Spleen (tissue), 13 donors: ENCODE results near the gene PLOD2. TPM values are rescaled to one million over a fixed set of nuclear protein-coding genes. Genes with fewer than 3 reads are reported as not detected.

Experiments used
- DNase-seq: peaks from one replicate; pipeline ENCODE4 v3.0.0-alpha.2; 2020
- H3K27ac ChIP-seq, 8 donors: fragments of 200-600 bp; sonication (generic) in 7 of 8; 1 replicate in 4 of 8; 2 replicates in 4 of 8; pipeline versions ENCODE4 v1.5.0 to v1.8.0; 2016 to 2021; ENCODE audit warnings: inconsistent platforms in 4 of 8, mild to moderate bottlenecking in 4 of 8, moderate library complexity in 1 of 8
- H3K27me3 ChIP-seq, 7 donors: fragments of 200-600 bp; sonication (generic) in 6 of 7; replicated peaks in 1 of 7; 1 replicate in 4 of 7; 2 replicates in 3 of 7; pipeline versions ENCODE4 v1.5.0 to v1.8.0; 2016 to 2021; ENCODE audit warnings: inconsistent platforms in 3 of 7, mild to moderate bottlenecking in 1 of 7
- H3K36me3 ChIP-seq, 6 donors: fragments of 200-600 bp; sonication (generic) in 5 of 6; 1 replicate in 4 of 6; 2 replicates in 2 of 6; pipeline versions ENCODE4 v1.5.0 to v1.8.0; 2016 to 2021; ENCODE audit warnings: inconsistent platforms in 2 of 6
- H3K4me1 ChIP-seq, 6 donors: fragments of 200-600 bp; sonication (generic) in 5 of 6; 1 replicate in 3 of 6; 2 replicates in 3 of 6; pipeline versions ENCODE4 v1.5.0 to v1.8.0; 2016 to 2021; ENCODE audit warnings: inconsistent platforms in 3 of 6
- H3K4me3 ChIP-seq, 8 donors: fragments of 200-600 bp; sonication (generic) in 7 of 8; 1 replicate in 4 of 8; 2 replicates in 4 of 8; pipeline versions ENCODE4 v1.5.0 to v1.8.0; 2016 to 2021; ENCODE audit warnings: inconsistent platforms in 4 of 8, mild to moderate bottlenecking in 4 of 8, moderate library complexity in 2 of 8
- H3K9me3 ChIP-seq, 8 donors: fragments of 200-600 bp; sonication (generic) in 7 of 8; 1 replicate in 4 of 8; 2 replicates in 4 of 8; pipeline versions ENCODE4 v1.5.0 to v1.8.0; 2016 to 2021; ENCODE audit warnings: inconsistent platforms in 4 of 8
- CTCF ChIP-seq, 11 experiments: fragments of 200-600 bp in 7 of 11; fragments of 450-650 bp in 4 of 11; sonication (generic) in 4 of 11; IDR thresholded peaks in 8 of 11; conservative IDR thresholded peaks in 3 of 11; 1 replicate in 7 of 11; 2 replicates in 4 of 11; pipeline versions ENCODE4 v1.4.0 to v1.8.0; 2016 to 2021; ENCODE audit warnings: antibody characterized with exemption in 11 of 11, inconsistent platforms in 4 of 11, mild to moderate bottlenecking in 1 of 11
- POLR2A ChIP-seq, 3 donors: fragments of 450-650 bp; IDR thresholded peaks; one replicate each; pipeline ENCODE4 v1.5.1; 2017; ENCODE audit warnings: antibody characterized with exemption in 3 of 3, mild to moderate bottlenecking in 1 of 3
- POLR2AphosphoS5 ChIP-seq, 3 donors: sonication (generic); formaldehyde crosslinking; IDR thresholded peaks; one replicate each; pipeline ENCODE4 v1.5.1; 2017; ENCODE audit warnings: antibody characterized with exemption in 3 of 3
- WGBS, 5 donors: extraction: QIAGEN DNeasy Blood & Tissue Kit in 3 of 5; methylation state at CpG; one replicate each; pipeline versions ENCODE4 v1.1.5 to v1.1.7; 2013 to 2018; 5-methylcytosine and 5-hydroxymethylcytosine counted together
- intact Hi-C: fragments of 100-400 bp; cut with DNase I; formaldehyde crosslinking; loops from one replicate; pipeline ENCODE4 v1.15.0; 2023; ENCODE audit warnings: low total_unique reads
- long read RNA-seq, 2 donors: transcript quantifications; one replicate each; lab custom pipeline, GENCODE V29; 2026
- polyA plus RNA-seq, 3 donors: library from polyadenylated mRNA; stranded (reverse); fragments of 200-250 nt; gene quantifications; one replicate each; pipeline ENCODE4 v1.2.1, GENCODE V29; 2013
- total RNA-seq, 7 donors: library from RNA; depleted of rRNA in 3 of 7; stranded (reverse); fragments of >200 nt in 3 of 7; fragmentation: NEBNext Ultra II Directional in 4 of 7; extraction: Animal tissue kit (Norgen Biotek cat#: 25700) in 4 of 7; gene quantifications; one replicate each; pipeline versions ENCODE4 v1.1.0 to v1.2.1, GENCODE V29; 2016 to 2021
- donor health status: healthy with polysubstance abuse.
- donor health status: DM: no; HTN: no; CAD: no; lungs with moderate emphysema.
- donor health status: DM: no; HTN: no; CAD: no.
- donor health status: Bipolar disorder and iron deficiency.
- donor health status: healthy.
- donor health status: DM: no; HTN: no; CAD: no.
- donor health status: DM: yes; HTN: yes; CAD: no.

PLOD2 gene
- total RNA-seq (10 to 100 TPM in 6 of 7 donors, 1 to 10 TPM in 1; 8.8 to 35.8 (median 11.9) TPM), polyA plus RNA-seq (1 to 10 TPM; 3.5 to 4.9 (median 4.7) TPM)
- long read RNA-seq, donor 1, partial matches to known transcripts = 0 of 3 reads
- long read RNA-seq, donor 1, other reads (novel, unspliced or antisense) = 0 of 3 reads
- long read RNA-seq, donor 2, partial matches to known transcripts = 8 of 10 reads
- long read RNA-seq, donor 2, other reads (novel, unspliced or antisense) = 0 of 10 reads

GRCh38 chr3:146160964-146161662 lies at the start of gene PLOD2:
TSS of gene PLOD2 (minus strand) at chr3:146161184. CDS start at chr3:146160989, 195 bp downstream.
- WGBS, 5 donors = 0 to 2% (median 1%) methylated on average over 31 to 74 of the region's 74 CpGs
- H3K4me3 ChIP-seq = peak within 1 kb of the TSS; percentile 47 to 84 (median 60)
- no peaks in the 10 kb centered on the region for H3K36me3 ChIP-seq
- peaks cover 5 to 59% (median 26%) of the 10 kb centered on the region in 6 donors for H3K4me1 ChIP-seq
- TF ChIP-seq POLR2AphosphoS5 (IDR thresholded peaks at IDR 0.05) (peak; percentile 70 to 87 (median 80)), CTCF (IDR thresholded peaks at IDR 0.05 in 8 of 11, conservative IDR thresholded peaks at IDR 0.05 in 3 of 11) (no peak), POLR2A (IDR thresholded peaks at IDR 0.05) (peak in 1 of 3 donors; percentile 47)
- H3K9me3 ChIP-seq = no peaks in the 10 kb centered on the region
- intact Hi-C loops = no loop called here
- peaks cover 0 to 49% (median 12%) of the 10 kb centered on the region in 7 donors for H3K27me3 ChIP-seq
- peak; percentile 79 for DNase-seq
- H3K27ac ChIP-seq = peak within 1 kb of the TSS; percentile 81 to 94 (median 90)

- peaks cover 0 to 9% (median 0%) of the 10 kb centered on the region in 6 donors for H3K36me3 ChIP-seq
- H3K9me3 ChIP-seq = no peaks in the 10 kb centered on the region
- no peak for DNase-seq
- no peaks in the 10 kb centered on the region for H3K4me1 ChIP-seq
- H3K27ac ChIP-seq = no peak overlapping the region
- H3K27me3 ChIP-seq = no peaks in the 10 kb centered on the region
- intact Hi-C loops = no loop called here
- H3K4me3 ChIP-seq = no peak overlapping the region
- no peak for TF ChIP-seq CTCF (IDR thresholded peaks at IDR 0.05 in 8 of 11, conservative IDR thresholded peaks at IDR 0.05 in 3 of 11)
- no peak for TF ChIP-seq POLR2A (IDR thresholded peaks at IDR 0.05)
- TF ChIP-seq POLR2AphosphoS5 (IDR thresholded peaks at IDR 0.05) = no peak
Measured at GRCh38 chr3:146209371-146209770, 48.4 kb upstream of the PLOD2 start.

- TF ChIP-seq POLR2AphosphoS5 (IDR thresholded peaks at IDR 0.05) = no peak
- no peak for TF ChIP-seq POLR2A (IDR thresholded peaks at IDR 0.05)
- no peak for TF ChIP-seq CTCF (IDR thresholded peaks at IDR 0.05 in 8 of 11, conservative IDR thresholded peaks at IDR 0.05 in 3 of 11)
- Histone ChIP-seq H3K27me3 (no peaks in the 10 kb centered on the region), H3K4me1 (no peaks in the 10 kb centered on the region), H3K27ac (no peak overlapping the region), H3K9me3 (no peaks in the 10 kb centered on the region), H3K4me3 (no peak overlapping the region), H3K36me3 (peaks cover 0 to 9% (median 0%) of the 10 kb centered on the region in 6 donors)
- DNase-seq = no peak
- intact Hi-C loops = no loop called here
Measured at GRCh38 chr3:146203776-146204175, 42.8 kb upstream of the PLOD2 start.

- WGBS, 5 donors = 48 to 68% (median 51%) methylated on average over 2 of the region's 2 CpGs
- Histone ChIP-seq H3K4me1 (peaks cover 0 to 3% (median 0%) of the 10 kb centered on the region in 6 donors), H3K27me3 (no peaks in the 10 kb centered on the region), H3K9me3 (no peaks in the 10 kb centered on the region), H3K27ac (no peak overlapping the region), H3K4me3 (no peak overlapping the region), H3K36me3 (no peaks in the 10 kb centered on the region)
- DNase-seq = no peak
- TF ChIP-seq POLR2A (IDR thresholded peaks at IDR 0.05) (no peak), POLR2AphosphoS5 (IDR thresholded peaks at IDR 0.05) (no peak), CTCF (IDR thresholded peaks at IDR 0.05 in 8 of 11, conservative IDR thresholded peaks at IDR 0.05 in 3 of 11) (no peak)
- intact Hi-C loops = no loop called here
Measured at GRCh38 chr3:146200461-146201220, 39.7 kb upstream of the PLOD2 start.
